GM12878 (cell line): ENCODE data around the gene OOEP. TPM values are rescaled to one million over a fixed set of nuclear protein-coding genes. Genes with fewer than 3 reads are reported as not detected.
A peak's percentile ranks its signal among the peaks of the same experiment; 100 is the strongest.
"Not testable (repeated sequence)": the region's sequence is repeated elsewhere in the genome, so short reads cannot be mapped to it uniquely, and the experiment has no call there.

Source experiments
- ATAC-seq: fragments of 200-7000 bp; cut with Tn5 transposase; 3 replicates; pipeline ENCODE4 v1.9.1; 2020; ENCODE audit warnings: mild to moderate bottlenecking, moderate library complexity
- BruUV-seq: library from RNA; stranded (reverse); fragments of 400-500 nt; replicated peaks from 2 replicates; lab custom pipeline; 2021; lab: Mats Ljungman, UMichigan
- CTCF ChIA-PET: fragments of 300-600 bp; sonication (Branson Sonifier 250); formaldehyde crosslinking; extraction: SDS; loops from one replicate; lab custom pipeline; 2021; ENCODE audit warnings: inconsistent platforms; lab: Yijun Ruan, JAX
- POLR2A ChIA-PET: fragments of 350-600 bp; formaldehyde crosslinking; extraction: SDS; loops from one replicate; lab custom pipeline; 2021; ENCODE audit warnings: inconsistent platforms; lab: Charles Lee
- RAD21 ChIA-PET: fragments of 300-600 bp; sonication (Branson Sonifier 250); formaldehyde crosslinking; loops from one replicate; lab custom pipeline; 2023; ENCODE audit warnings: antibody characterized with exemption; ENCODE audit not compliant: unreplicated experiment; lab: Charles Lee
- SMC1A ChIA-PET: fragments of 300-600 bp; sonication (Branson Sonifier 250); formaldehyde crosslinking; loops from one replicate; lab custom pipeline; 2023; ENCODE audit not compliant: unreplicated experiment, uncharacterized antibody; lab: Charles Lee
- DNase-seq: peaks from one replicate; pipeline ENCODE4 v3.0.0-alpha.2; 2011; ENCODE audit warnings: low read depth, low spot score
- FAIRE-seq: peaks from 3 replicates; lab custom pipeline; 2011; peaks lifted over from hg19 to GRCh38; lab: Jason Lieb, UNC
- H2AFZ ChIP-seq: 2 replicates; pipeline ENCODE4 v1.6.0; 2011; ENCODE audit warnings: low read depth, low read length, control low read depth; ENCODE audit not compliant: control insufficient read depth
- H3K27ac ChIP-seq: 2 replicates; pipeline ENCODE4 v1.5.1; 2011; ENCODE audit warnings: control low read depth; ENCODE audit not compliant: control insufficient read depth, insufficient read depth
- H3K27me3 ChIP-seq, 2 experiments: replicated peaks in 1 of 2; 2 replicates each; pipeline versions ENCODE4 v1.6.0 to v1.6.1; 2011; ENCODE audit warnings: low read length in 1 of 2; ENCODE audit not compliant: control insufficient read depth in 2 of 2, insufficient read depth in 2 of 2
- H3K36me3 ChIP-seq, 2 experiments: 2 replicates each; pipeline ENCODE4 v1.5.1; 2011; ENCODE audit warnings: low read length in 1 of 2; ENCODE audit not compliant: control insufficient read depth in 2 of 2, insufficient read depth in 2 of 2
- H3K4me1 ChIP-seq: 2 replicates; pipeline ENCODE4 v1.6.1; 2011; ENCODE audit warnings: mild to moderate bottlenecking, low read length, moderate library complexity, mixed read lengths; ENCODE audit not compliant: control insufficient read depth, insufficient read depth
- H3K4me2 ChIP-seq: 2 replicates; pipeline ENCODE4 v1.6.0; 2011; ENCODE audit warnings: control low read depth; ENCODE audit not compliant: control insufficient read depth, insufficient read depth
- H3K4me3 ChIP-seq: fragments of 200-600 bp; sonication (generic); 2 replicates; pipeline ENCODE4 v1.5.1; 2016
- H3K79me2 ChIP-seq: 2 replicates; pipeline ENCODE4 v1.6.0; 2011; ENCODE audit warnings: low read length; ENCODE audit not compliant: control insufficient read depth, insufficient read depth
- H3K9ac ChIP-seq: 2 replicates; pipeline ENCODE4 v1.8.0; 2011; ENCODE audit warnings: low read length, control low read depth, mixed read lengths; ENCODE audit not compliant: control insufficient read depth, insufficient read depth
- H3K9me3 ChIP-seq: replicated peaks from 3 replicates; pipeline ENCODE4 v1.5.1; 2011; ENCODE audit warnings: mild to moderate bottlenecking, low read length; ENCODE audit not compliant: control insufficient read depth, insufficient read depth
- H4K20me1 ChIP-seq: 2 replicates; pipeline ENCODE4 v1.6.0; 2011; ENCODE audit not compliant: control insufficient read depth, insufficient read depth
- SMAD1 ChIP-seq: fragments of 450-650 bp; IDR thresholded peaks from 2 replicates; pipeline ENCODE4 v1.6.1; 2018; ENCODE audit warnings: mild to moderate bottlenecking, low read depth; ENCODE audit not compliant: partially characterized antibody
- TCF12 ChIP-seq: IDR thresholded peaks from 2 replicates; pipeline ENCODE4 v1.6.1; 2011; ENCODE audit warnings: low read depth, mild to moderate bottlenecking, low read length
- ZZZ3 ChIP-seq: IDR thresholded peaks from 2 replicates; pipeline ENCODE4 v1.6.1; 2011; ENCODE audit warnings: low read depth; ENCODE audit not compliant: control insufficient read depth, insufficient read length
- WGBS: methylation state at CpG from one replicate; pipeline ENCODE4 v1.1.6; 2016; ENCODE audit warnings: low lambda C conversion rate; ENCODE audit not compliant: insufficient replicate concordance, insufficient coverage; ENCODE audit errors: missing lambda C conversion rate; 5-methylcytosine and 5-hydroxymethylcytosine counted together
- in situ Hi-C: fragments of 300-500 bp; cut with MboI; formaldehyde crosslinking; loops from 9 replicates; pipeline ENCODE4 v1.14.3; 2018; ENCODE audit warnings: mixed read lengths
- intact Hi-C: fragments of 100-400 bp; cut with micrococcal nuclease; formaldehyde crosslinking; loops from one replicate; pipeline ENCODE4 v1.14.2; 2022; ENCODE audit not compliant: unreplicated experiment
- polyA plus RNA-seq, 11 experiments: library from polyadenylated mRNA; depleted of rRNA in 4 of 11; unstranded in 6 of 11; stranded (reverse) in 5 of 11; fragments of >200 nt; fragmentation: Nextera tagmentation in 4 of 11; fragmentation: Illumina TruSeq in 1 of 11; extraction: Ambion mirVana in 4 of 11; extraction: Trizol in 1 of 11; gene quantifications; 1 replicate in 1 of 11; 2 replicates in 10 of 11; pipeline versions ENCODE4 v1.2.1 to v1.2.3, GENCODE V29; 2011 to 2016; ENCODE audit warnings: inconsistent platforms in 2 of 11, missing spikeins in 2 of 11, low read depth in 1 of 11
- total RNA-seq, 4 experiments: library from RNA; depleted of rRNA in 3 of 4; stranded (reverse); fragments of >200 nt in 3 of 4; fragmentation: Illumina TruSeq in 1 of 4; extraction: Trizol in 1 of 4; gene quantifications; 2 replicates each; pipeline versions ENCODE4 v1.2.1 to v1.2.3, GENCODE V29; 2013 to 2021

The OOEP gene
- total and polyA plus RNA-seq, 10 of the 15 experiments (the other 5 are each of a cell fraction or from before 2014, with no cell fraction given): 0.08 TPM; not detected in 9

DNA sequence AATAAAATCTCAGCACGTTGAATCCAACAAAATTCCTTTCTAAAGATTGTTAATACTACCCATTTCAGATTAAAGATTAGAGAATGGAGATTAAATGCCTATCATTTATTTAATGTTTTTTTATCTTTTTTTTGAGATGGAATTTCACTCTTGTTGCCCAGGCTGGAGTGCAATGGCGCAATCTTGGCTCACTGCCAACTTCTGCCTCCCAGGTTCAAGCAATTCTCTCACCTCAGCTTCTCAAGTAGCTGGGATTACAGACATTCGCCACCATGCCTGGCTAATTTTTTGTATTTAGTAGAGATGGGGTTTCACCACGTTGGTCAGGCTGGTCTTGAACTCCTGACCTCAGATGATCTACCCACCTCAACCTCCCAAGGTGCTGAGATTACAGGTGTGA is 22.5 kb upstream of the OOEP start:
- H3K27me3 ChIP-seq, intact Hi-C loops, POLR2A ChIA-PET, BruUV-seq, CTCF ChIA-PET, ATAC-seq, H3K36me3 ChIP-seq, H3K9me3 ChIP-seq, H3K4me3 ChIP-seq, H3K79me2 ChIP-seq, H3K4me1 ChIP-seq, H3K9ac ChIP-seq, H3K4me2 ChIP-seq, DNase-seq, RAD21 ChIA-PET, in situ Hi-C loops, H2AFZ ChIP-seq, H4K20me1 ChIP-seq, SMC1A ChIA-PET, FAIRE-seq, H3K27ac ChIP-seq: not testable (repeated sequence)
- TF ChIP-seq SMAD1: peak; percentile 30
- 52% methylated on average over 4 of the region's 4 CpGs for WGBS

DNA sequence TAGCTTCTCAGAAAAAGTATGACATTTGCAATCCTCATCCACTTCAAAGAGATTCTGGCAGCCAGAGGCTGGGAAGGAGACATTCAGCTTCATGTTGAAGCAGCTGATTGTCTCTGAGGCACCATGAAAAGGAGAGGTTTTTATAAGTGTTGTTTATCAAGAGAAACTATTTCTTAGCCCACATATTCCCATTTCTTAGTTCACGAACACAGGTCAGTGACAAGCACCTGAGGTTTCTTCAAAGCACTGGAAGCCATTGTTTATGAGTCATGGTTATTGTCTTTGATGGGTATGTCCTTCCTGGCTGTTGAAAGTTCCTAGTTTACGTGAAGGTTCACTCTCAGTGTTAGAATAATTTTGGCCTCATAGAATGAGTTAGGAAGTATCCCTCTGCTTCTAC is 22.0 kb upstream of the OOEP start:
- H3K79me2 ChIP-seq: no peaks in the 10 kb centered on the region
- ATAC-seq (no peak), FAIRE-seq (no peak), DNase-seq (no peak)
- no peak for TF ChIP-seq TCF12
- no peak for TF ChIP-seq ZZZ3
- H3K36me3 ChIP-seq: no peaks in the 10 kb centered on the region
- H3K9ac ChIP-seq: no peak overlapping the region
- H3K27ac ChIP-seq: no peak overlapping the region
- H3K4me3 ChIP-seq: no peak overlapping the region
- ChIA-PET SMC1A (no interaction called here), RAD21 (no interaction called here), CTCF (no interaction called here), POLR2A (no interaction called here)
- H3K4me1 ChIP-seq: no peaks in the 10 kb centered on the region
- H3K4me2 ChIP-seq: no peak overlapping the region
- H4K20me1 ChIP-seq: no peaks in the 10 kb centered on the region
- no peaks in the 10 kb centered on the region for H3K9me3 ChIP-seq
- in situ Hi-C loops: no loop called here
- WGBS: 89% methylated on average over 2 of the region's 2 CpGs
- H2AFZ ChIP-seq: no peak overlapping the region
- no TSS peak for BruUV-seq
- intact Hi-C loops: no loop called here
- no peaks in the 10 kb centered on the region for H3K27me3 ChIP-seq
